WTC11 (cell line): ENCODE results near the gene SOD2.
"Not testable (repeated sequence)": the region's sequence is repeated elsewhere in the genome, so short reads cannot be mapped to it uniquely, and the experiment has no call there.

Source experiments
- ARID4B ChIP-seq: sonication (generic); formaldehyde crosslinking; IDR thresholded peaks from 2 replicates; pipeline ENCODE4 v1.8.0; 2023; ENCODE audit warnings: missing genetic modification reagents, mild to moderate bottlenecking, borderline replicate concordance
- CTCF ChIP-seq: fragments of 200-600 bp; IDR thresholded peaks from 2 replicates; pipeline ENCODE4 v1.8.0; 2022; ENCODE audit warnings: antibody characterized with exemption
- ESRRA ChIP-seq: sonication (generic); formaldehyde crosslinking; IDR thresholded peaks from 2 replicates; pipeline ENCODE4 v1.8.1; 2022; ENCODE audit warnings: mild to moderate bottlenecking, missing genetic modification reagents, borderline replicate concordance
- FOXJ3 ChIP-seq: sonication (generic); formaldehyde crosslinking; IDR thresholded peaks from 2 replicates; pipeline ENCODE4 v1.9.0; 2021; ENCODE audit warnings: missing genetic modification reagents, mild to moderate bottlenecking, borderline replicate concordance
- IRF2 ChIP-seq: sonication (generic); formaldehyde crosslinking; IDR thresholded peaks from 2 replicates; pipeline ENCODE4 v1.8.0; 2022; ENCODE audit warnings: low read depth, missing genetic modification reagents, borderline replicate concordance
- NFATC4 ChIP-seq: fragments of 250-450 bp; sonication (Bioruptor Pico); IDR thresholded peaks from 2 replicates; pipeline ENCODE4 v1.9.0; 2021; ENCODE audit warnings: mild to moderate bottlenecking
- NR3C1 ChIP-seq: sonication (generic); formaldehyde crosslinking; conservative IDR thresholded peaks from 2 replicates; pipeline ENCODE4 v1.8.1; 2023; ENCODE audit warnings: low read depth, mild to moderate bottlenecking, missing genetic modification reagents
- PREB ChIP-seq: sonication (generic); formaldehyde crosslinking; IDR thresholded peaks from 2 replicates; pipeline ENCODE4 v1.8.1; 2022; ENCODE audit warnings: mild to moderate bottlenecking, missing genetic modification reagents, moderate library complexity, borderline replicate concordance
- USF1 ChIP-seq: sonication (generic); formaldehyde crosslinking; IDR thresholded peaks from 2 replicates; pipeline ENCODE4 v1.8.0; 2022; ENCODE audit warnings: mild to moderate bottlenecking, missing genetic modification reagents
- TF ChIP-seq, protein P1 (sequence below): sonication (generic); formaldehyde crosslinking; IDR thresholded peaks from 2 replicates; pipeline ENCODE4 v1.8.1; 2022; ENCODE audit warnings: missing genetic modification reagents, borderline replicate concordance

GRCh38 chr6:159710603-159711002 lies 17.6 kb upstream of the SOD2 start:
- TF ChIP-seq CTCF; NR3C1 (CRISPR knock-in tag); PREB (CRISPR knock-in tag); FOXJ3; NFATC4 (CRISPR knock-in tag); USF1 (CRISPR knock-in tag); ARID4B (CRISPR knock-in tag); IRF2 (CRISPR knock-in tag); ESRRA (CRISPR knock-in tag): not testable (repeated sequence)
- TF ChIP-seq, protein P1, sequence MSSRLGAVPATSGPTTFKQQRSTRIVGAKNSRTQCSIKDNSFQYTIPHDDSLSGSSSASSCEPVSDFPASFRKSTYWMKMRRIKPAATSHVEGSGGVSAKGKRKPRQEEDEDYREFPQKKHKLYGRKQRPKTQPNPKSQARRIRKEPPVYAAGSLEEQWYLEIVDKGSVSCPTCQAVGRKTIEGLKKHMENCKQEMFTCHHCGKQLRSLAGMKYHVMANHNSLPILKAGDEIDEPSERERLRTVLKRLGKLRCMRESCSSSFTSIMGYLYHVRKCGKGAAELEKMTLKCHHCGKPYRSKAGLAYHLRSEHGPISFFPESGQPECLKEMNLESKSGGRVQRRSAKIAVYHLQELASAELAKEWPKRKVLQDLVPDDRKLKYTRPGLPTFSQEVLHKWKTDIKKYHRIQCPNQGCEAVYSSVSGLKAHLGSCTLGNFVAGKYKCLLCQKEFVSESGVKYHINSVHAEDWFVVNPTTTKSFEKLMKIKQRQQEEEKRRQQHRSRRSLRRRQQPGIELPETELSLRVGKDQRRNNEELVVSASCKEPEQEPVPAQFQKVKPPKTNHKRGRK: not testable (repeated sequence)
